ENCODE measurements around the gene SLC28A2.

SLC28A2 gene

GRCh38 chr15:45320581-45321205 is 68.7 kb downstream of the SLC28A2 start:
- no peak for DNase-seq
- Histone ChIP-seq H3K9me3 (ENCODE audit: severe bottlenecking) (no peaks in the 10 kb centered on the region), H3K27ac (no peak overlapping the region), H3K27me3 (ENCODE audit: insufficient read depth, low read depth, severe bottlenecking) (no peaks in the 10 kb centered on the region), H3K36me3 (no peaks in the 10 kb centered on the region), H3K4me3 (ENCODE audit: low read depth, low read length) (no peak overlapping the region)
- TF ChIP-seq, protein P1, sequence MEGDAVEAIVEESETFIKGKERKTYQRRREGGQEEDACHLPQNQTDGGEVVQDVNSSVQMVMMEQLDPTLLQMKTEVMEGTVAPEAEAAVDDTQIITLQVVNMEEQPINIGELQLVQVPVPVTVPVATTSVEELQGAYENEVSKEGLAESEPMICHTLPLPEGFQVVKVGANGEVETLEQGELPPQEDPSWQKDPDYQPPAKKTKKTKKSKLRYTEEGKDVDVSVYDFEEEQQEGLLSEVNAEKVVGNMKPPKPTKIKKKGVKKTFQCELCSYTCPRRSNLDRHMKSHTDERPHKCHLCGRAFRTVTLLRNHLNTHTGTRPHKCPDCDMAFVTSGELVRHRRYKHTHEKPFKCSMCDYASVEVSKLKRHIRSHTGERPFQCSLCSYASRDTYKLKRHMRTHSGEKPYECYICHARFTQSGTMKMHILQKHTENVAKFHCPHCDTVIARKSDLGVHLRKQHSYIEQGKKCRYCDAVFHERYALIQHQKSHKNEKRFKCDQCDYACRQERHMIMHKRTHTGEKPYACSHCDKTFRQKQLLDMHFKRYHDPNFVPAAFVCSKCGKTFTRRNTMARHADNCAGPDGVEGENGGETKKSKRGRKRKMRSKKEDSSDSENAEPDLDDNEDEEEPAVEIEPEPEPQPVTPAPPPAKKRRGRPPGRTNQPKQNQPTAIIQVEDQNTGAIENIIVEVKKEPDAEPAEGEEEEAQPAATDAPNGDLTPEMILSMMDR (IDR thresholded peaks at IDR 0.05; ENCODE audit: low read depth, low read length) = no peak

DNA sequence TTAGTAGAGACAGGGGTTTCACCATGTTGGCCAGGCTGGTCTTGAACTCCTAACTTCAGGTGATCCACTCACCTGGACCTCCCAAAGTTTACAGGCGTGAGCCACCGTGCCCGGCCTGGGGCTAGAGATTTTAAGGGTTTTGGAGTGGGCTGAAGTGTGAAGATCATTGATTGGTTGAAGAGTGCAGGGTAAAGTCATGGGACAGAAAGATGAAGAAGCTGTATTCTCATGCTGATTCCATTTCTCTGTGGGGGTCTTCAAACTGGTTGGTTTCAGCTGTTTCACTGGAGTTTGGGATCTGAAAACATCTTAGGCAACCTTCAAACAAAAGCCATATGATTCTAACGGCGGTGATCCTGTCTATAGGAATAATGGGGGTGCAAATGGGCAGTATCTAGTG is 74.2 kb downstream of the SLC28A2 start:
- Histone ChIP-seq H3K27me3 (ENCODE audit: insufficient read depth, low read depth, severe bottlenecking) (no peaks in the 10 kb centered on the region), H3K27ac (no peak overlapping the region), H3K9me3 (ENCODE audit: severe bottlenecking) (no peaks in the 10 kb centered on the region), H3K4me3 (ENCODE audit: low read depth, low read length) (no peak overlapping the region), H3K36me3 (no peaks in the 10 kb centered on the region)
- TF ChIP-seq, protein P1 (IDR thresholded peaks at IDR 0.05; ENCODE audit: low read depth, low read length) = no peak
- no peak for DNase-seq

GRCh38 chr15:45326741-45327140 is 74.7 kb downstream of the SLC28A2 start:
- no peaks in the 10 kb centered on the region for H3K27me3 ChIP-seq (ENCODE audit: insufficient read depth, low read depth, severe bottlenecking)
- TF ChIP-seq, protein P1 (IDR thresholded peaks at IDR 0.05; ENCODE audit: low read depth, low read length) = no peak
- H3K27ac ChIP-seq = no peak overlapping the region
- no peak for DNase-seq
- H3K9me3 ChIP-seq (ENCODE audit: severe bottlenecking) = no peaks in the 10 kb centered on the region
- H3K36me3 ChIP-seq = no peaks in the 10 kb centered on the region
- no peak overlapping the region for H3K4me3 ChIP-seq (ENCODE audit: low read depth, low read length)
